HG03442 (cell line): ENCODE results near the gene SPTBN1.

Experiments used
- ATAC-seq: cut with Tn5 transposase; IDR thresholded peaks from one replicate; pipeline ENCODE4 v1.9.1; 2021; ENCODE audit warnings: mild to moderate bottlenecking, moderate library complexity; ENCODE audit not compliant: unreplicated experiment

SPTBN1 gene

DNA sequence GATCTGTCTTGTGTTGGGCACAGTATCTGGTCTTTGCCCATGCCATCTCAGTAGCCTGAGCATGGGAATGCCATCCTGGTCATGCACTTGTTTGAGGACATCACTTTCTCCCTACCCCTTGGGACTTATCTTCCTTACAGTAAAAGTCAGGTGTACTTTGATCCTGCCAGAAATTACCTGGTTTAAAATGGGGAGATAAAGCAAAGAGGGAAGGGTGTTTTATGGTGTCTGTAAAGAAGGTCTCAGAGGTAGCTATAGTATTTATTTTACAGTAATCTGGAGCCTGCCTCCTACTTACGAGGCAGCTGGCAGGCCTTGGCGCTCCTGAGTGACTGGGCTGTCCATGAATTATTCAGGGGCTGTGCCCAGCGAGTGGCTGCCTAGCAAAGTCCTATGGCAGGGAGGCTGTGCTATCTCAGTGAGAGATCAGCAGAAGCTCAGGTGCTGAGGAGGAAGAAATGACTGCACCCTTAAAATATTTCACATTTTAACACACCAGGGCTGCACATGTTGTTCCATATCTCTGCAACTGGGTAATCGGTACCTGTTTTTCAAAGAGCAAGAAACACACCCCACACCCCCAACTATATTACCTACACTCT is 93.9 kb downstream of the SPTBN1 start:
- ATAC-seq, result no peak

GRCh38 chr2:54550547-54550946 is 94.4 kb downstream of the SPTBN1 start:
- ATAC-seq, result no peak

DNA sequence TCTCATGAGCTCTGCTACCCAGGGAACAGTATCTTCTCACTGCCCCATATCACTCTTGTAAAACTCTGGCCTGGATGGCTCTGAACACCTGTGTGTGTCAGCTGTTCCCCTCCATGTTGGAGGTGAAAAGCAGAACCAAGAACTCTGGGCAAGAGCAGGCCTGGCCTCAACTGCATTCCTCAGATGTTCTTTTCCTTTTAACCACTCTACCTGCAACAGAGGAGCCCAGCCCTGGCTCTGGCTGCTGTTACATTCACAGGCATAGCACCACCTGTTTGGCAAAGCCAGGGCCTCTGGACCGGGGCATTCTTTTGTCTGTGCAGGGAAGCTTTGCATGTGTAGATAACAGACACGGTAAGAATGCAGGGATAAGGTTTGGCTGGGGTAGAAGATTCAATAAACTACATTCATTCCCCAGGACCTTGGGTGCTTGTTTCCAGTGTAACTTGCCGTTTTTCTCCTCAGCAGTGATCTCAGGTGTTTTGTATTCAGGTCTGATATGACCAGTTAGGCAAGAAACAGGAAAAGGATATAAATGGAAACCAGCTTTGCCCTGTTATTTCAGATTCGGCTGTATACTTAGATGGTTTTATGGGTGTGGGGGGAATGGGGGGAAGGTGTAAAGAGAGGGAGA is 95.1 kb downstream of the SPTBN1 start:
- ATAC-seq, result no peak

- no peak for ATAC-seq
These were observed 96.9 kb downstream of the SPTBN1 start for GRCh38 chr2:54553075-54553474.

DNA sequence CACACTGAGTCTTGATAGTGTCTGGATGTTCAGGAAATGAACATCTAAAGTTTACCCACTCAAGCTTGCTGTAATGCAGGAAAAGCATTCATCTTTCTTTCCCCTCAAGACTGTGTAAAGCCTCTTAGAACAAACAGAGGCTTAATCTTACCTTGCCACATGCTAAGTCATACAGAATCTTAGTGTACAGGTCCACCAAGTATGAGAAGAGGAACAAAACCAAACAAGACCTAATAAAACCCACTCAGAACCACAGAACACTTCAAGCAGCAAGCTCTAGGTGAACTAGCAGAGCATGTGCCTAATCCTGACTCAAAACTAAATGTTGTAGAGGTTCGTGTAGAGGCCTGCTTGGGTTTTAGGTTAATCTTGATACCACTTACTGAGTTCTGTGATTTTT is 97.6 kb downstream of the SPTBN1 start:
- no peak for ATAC-seq

DNA sequence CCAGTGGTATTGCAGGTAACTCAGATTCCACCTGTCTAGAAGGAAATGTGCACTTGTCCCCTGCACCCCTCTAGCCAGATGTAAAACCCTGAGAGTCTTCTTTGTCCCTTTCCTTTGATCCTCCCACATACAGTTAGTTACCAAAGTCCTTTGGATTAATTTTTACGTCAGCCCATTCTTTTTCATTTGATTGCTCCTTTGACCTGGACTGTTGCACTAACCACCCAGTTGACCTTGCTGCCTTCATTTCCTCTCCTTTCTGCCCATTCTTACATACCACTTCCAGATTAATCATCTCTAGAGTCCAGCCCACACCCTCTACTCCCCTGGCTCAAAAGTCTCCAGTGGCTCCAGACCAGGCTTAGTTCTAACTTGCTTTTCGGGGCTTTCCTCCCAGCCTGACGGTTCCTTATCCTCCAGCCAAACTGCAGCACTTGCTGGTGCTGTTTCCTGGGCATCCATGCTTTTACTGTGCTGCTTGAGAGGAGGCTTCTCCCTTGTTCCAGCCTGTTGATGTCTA is 99.3 kb downstream of the SPTBN1 start:
- ATAC-seq, result no peak

- no peak for ATAC-seq
These were observed 100.5 kb downstream of the SPTBN1 start for GRCh38 chr2:54556621-54557121.

GRCh38 chr2:54557211-54557600 is 101.1 kb downstream of the SPTBN1 start:
- ATAC-seq, result no peak

GRCh38 chr2:54557601-54558187 is 101.6 kb downstream of the SPTBN1 start:
- peak; percentile 30 for ATAC-seq

DNA sequence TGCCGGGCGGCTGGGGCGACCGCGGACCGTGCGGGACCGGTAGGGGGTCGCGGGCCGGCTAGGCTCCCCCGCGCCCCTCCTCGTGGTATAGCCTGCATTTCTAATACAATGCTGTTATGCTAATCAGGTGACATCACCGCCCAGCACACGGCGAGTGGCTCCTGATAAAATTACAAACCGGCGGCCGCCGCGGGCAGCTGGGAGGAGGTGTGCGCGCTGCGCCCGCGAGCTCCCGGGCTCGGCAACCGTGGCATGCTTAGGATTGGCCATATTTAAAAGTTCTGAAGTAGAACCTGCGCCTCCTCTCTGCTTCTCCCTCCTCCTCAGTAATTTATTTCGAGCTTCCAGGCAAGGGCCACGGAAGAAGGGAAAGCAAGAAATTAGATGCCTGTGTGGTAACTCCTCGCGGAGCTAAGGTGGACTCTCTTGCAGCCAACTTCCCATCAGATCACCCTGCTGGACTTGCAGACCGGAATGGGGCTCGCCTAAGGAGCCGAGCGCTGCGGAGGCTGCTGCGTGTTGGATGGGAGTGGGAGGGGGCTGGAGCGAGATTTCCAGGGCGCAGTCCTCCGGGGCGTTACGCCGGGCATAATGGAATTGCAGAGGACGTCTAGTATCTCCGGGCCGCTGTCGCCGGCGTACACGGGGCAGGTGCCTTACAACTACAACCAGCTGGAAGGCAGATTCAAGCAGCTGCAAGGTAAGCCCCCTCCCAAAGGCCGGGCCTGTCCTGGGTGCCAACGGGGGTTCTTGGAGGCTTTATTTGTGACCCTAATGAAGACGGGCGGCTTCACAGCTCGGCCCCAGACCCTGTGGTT is 102.3 kb downstream of the SPTBN1 start:
- ATAC-seq, result peak; percentile 39

GRCh38 chr2:54559006-54559445 is 102.9 kb downstream of the SPTBN1 start:
- ATAC-seq, result no peak

- no peak for ATAC-seq
These were observed 103.5 kb downstream of the SPTBN1 start for GRCh38 chr2:54559593-54560145.

GRCh38 chr2:54560146-54560881 is 104.2 kb downstream of the SPTBN1 start:
- peak; percentile 38 for ATAC-seq

DNA sequence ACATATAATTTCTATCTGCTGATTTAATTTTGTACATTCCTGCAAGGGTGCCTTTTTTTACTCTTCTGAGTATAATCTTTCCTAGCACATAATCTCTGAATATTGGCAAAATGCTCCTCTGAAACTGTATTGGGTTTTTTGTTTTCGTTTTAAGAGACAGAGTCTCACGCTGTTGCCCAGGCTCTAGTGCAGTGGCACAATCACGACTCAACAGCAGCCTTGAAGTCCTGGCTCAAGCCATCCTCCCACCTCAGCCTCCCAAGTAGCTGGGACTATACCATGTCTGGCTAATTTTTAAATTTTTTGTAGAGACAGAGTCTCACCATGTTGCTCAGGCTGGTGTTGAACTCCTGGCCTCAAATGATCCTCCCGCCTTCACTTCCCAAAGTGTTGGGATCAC is 104.9 kb downstream of the SPTBN1 start:
- no peak for ATAC-seq

DNA sequence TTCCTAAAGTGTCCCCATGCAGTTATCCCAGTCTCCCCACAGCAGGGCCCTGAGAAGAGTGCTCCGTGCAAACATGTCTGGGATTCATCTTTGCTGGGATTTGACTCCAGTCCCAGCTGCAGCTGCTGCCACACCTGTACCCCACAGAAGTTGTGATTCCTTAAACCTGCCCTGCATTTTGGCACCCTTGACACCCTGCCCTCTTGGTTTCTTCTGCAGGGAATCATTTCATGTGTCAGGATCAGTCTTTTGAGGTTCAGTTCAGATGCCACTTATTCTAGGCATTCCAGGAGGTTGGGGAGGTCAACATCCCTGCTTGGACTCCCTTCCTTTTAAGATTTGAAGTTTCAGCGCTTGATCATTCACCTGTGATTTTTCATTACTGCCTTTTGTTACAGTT is 108.3 kb downstream of the SPTBN1 start:
- ATAC-seq, result no peak

DNA sequence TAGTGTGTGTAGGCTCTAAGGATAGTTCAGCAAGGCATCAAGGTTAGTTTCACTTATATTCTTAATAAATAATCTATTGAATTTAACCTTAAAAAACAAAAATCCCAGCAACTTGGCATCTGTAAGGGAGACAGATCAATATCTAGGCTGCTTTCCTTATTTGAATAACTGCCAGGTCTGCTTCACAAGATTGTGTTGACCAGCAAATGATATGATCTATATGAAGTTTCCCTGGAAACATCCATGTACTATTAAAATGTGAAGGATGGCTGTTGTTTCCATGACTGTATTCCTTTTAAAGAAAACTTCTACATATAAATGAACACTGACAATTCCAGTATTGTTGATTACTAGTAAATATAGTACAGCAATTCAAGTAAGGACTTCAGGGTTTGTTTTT is 109.4 kb downstream of the SPTBN1 start:
- ATAC-seq, result no peak

DNA sequence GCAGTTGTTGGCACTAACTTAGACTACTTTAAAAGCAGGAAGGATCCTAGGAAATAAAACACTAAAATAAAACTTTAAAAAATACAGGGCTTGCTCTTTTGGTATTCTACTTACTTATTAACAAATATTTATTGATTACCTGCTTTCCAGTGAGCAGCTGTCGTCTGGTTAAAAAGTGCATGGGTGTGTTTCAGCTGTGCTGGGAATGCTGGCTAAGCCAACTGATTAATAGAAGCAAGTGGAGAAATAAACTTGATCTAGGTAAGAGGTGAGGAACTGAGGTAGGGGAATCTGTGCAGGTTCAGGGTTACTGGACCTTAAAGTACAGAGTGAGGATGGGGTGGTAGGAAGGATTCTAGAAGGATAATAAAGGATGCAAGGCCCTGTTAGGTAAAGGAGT is 110.8 kb downstream of the SPTBN1 start:
- ATAC-seq, result no peak

GRCh38 chr2:54568876-54569321 is 112.8 kb downstream of the SPTBN1 start:
- no peak for ATAC-seq

GRCh38 chr2:54569745-54570301 is 113.7 kb downstream of the SPTBN1 start:
- ATAC-seq, result no peak

DNA sequence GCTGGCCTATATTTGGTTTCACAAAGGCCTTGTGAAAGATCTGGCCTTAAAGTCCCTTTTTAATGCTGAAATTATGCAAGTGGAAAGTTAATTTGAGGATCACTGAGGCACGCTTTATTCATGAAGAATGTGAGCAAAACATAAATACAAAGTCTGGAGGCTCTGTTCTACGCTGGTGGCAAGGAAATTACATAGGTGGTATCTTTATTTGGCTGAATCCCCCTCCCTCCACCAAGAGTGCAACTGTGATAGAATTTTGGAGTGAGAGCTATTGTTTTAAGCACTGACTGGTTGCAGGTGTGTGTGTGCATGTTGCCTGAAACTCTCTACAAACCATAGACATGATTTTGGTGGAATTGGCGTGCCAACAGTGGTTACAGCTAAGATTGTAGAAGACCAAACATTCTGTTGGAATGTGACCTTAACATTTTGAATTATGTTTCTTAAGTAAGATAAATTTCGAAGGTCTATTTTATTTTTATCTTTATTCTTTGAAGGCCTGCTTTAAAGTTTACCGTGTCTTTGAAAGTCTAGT is 114.3 kb downstream of the SPTBN1 start:
- no peak for ATAC-seq
